A673 (cell line): ENCODE results near the gene IL6R. TPM values are rescaled to one million over a fixed set of nuclear protein-coding genes. Genes with fewer than 3 reads are reported as not detected.
"Not testable (repeated sequence)": the region's sequence is repeated elsewhere in the genome, so short reads cannot be mapped to it uniquely, and the experiment has no call there.

ENCODE experiments used
- BruUV-seq: library from RNA; stranded (reverse); fragments of 400-500 nt; replicated peaks from 2 replicates; lab custom pipeline; 2021; lab: Mats Ljungman, UMichigan
- CTCF ChIA-PET: fragments of 300-600 bp; sonication (Branson Sonifier 250); formaldehyde crosslinking; loops from one replicate; lab custom pipeline; 2022; ENCODE audit warnings: antibody characterized with exemption; lab: Charles Lee
- POLR2A ChIA-PET: fragments of 300-600 bp; sonication (Branson Sonifier 250); formaldehyde crosslinking; loops from one replicate; lab custom pipeline; 2022; ENCODE audit warnings: antibody characterized with exemption; ENCODE audit not compliant: low non-redundant PET; lab: Charles Lee
- DNase-seq: peaks from one replicate; pipeline ENCODE4 v3.0.0-alpha.2; 2015; ENCODE audit warnings: low spot score
- H3K27ac ChIP-seq: fragments of 200-600 bp; sonication (generic); 2 replicates; pipeline ENCODE4 v1.5.1; 2016; ENCODE audit warnings: mixed run types, low read depth, mild to moderate bottlenecking, mixed read lengths, antibody characterized with exemption, low read length; ENCODE audit not compliant: poor library complexity, severe bottlenecking
- H3K27me3 ChIP-seq: fragments of 200-600 bp; sonication (generic); replicated peaks from 2 replicates; pipeline ENCODE4 v1.6.1; 2017; ENCODE audit warnings: mixed run types, low read depth, mild to moderate bottlenecking, mixed read lengths, antibody characterized with exemption, low read length; ENCODE audit not compliant: insufficient read depth, poor library complexity
- H3K36me3 ChIP-seq: fragments of 200-600 bp; sonication (generic); 2 replicates; pipeline ENCODE4 v1.6.1; 2016; ENCODE audit warnings: mixed run types, mild to moderate bottlenecking, mixed read lengths, antibody characterized with exemption, low read length; ENCODE audit not compliant: insufficient read depth, poor library complexity, severe bottlenecking
- H3K4me1 ChIP-seq: fragments of 200-600 bp; sonication (generic); 2 replicates; pipeline ENCODE4 v1.6.1; 2017; ENCODE audit warnings: mixed run types, mild to moderate bottlenecking, mixed read lengths, antibody characterized with exemption, low read length; ENCODE audit not compliant: insufficient read depth, poor library complexity, severe bottlenecking
- H3K4me3 ChIP-seq: fragments of 200-600 bp; sonication (generic); 2 replicates; pipeline ENCODE4 v1.5.1; 2016; ENCODE audit warnings: low read depth, mixed run types, mild to moderate bottlenecking, mixed read lengths, low read length; ENCODE audit not compliant: poor library complexity, severe bottlenecking
- H3K9me3 ChIP-seq: fragments of 200-600 bp; sonication (generic); 2 replicates; pipeline ENCODE4 v1.6.1; 2016; ENCODE audit warnings: mixed run types, low read depth, mild to moderate bottlenecking, mixed read lengths, antibody characterized with exemption, low read length; ENCODE audit not compliant: poor library complexity, severe bottlenecking
- EZH2 ChIP-seq: fragments of 200-600 bp; sonication (generic); IDR thresholded peaks from 2 replicates; pipeline ENCODE4 v1.6.1; 2017; ENCODE audit warnings: borderline replicate concordance, low read depth, mild to moderate bottlenecking, mixed read lengths, antibody characterized with exemption, low read length; ENCODE audit not compliant: poor library complexity, severe bottlenecking
- intact Hi-C: fragments of 100-400 bp; cut with micrococcal nuclease; formaldehyde crosslinking; loops from one replicate; pipeline ENCODE4 v1.10.0; 2022; ENCODE audit not compliant: unreplicated experiment
- total RNA-seq: library from RNA; stranded (reverse); gene quantifications from 2 replicates; pipeline ENCODE4 v1.2.3, GENCODE V29; 2021
- TF ChIP-seq, protein P1 (sequence below): fragments of 300-800, 200-600 bp; sonication (generic); conservative IDR thresholded peaks from 2 replicates; pipeline ENCODE4 v1.5.1; 2017; ENCODE audit warnings: low read depth, mild to moderate bottlenecking, antibody characterized with exemption, low read length, moderate library complexity, mixed read lengths

The IL6R gene
- total RNA-seq, 1 experiment from 2014 or later: 1.9 TPM

DNA sequence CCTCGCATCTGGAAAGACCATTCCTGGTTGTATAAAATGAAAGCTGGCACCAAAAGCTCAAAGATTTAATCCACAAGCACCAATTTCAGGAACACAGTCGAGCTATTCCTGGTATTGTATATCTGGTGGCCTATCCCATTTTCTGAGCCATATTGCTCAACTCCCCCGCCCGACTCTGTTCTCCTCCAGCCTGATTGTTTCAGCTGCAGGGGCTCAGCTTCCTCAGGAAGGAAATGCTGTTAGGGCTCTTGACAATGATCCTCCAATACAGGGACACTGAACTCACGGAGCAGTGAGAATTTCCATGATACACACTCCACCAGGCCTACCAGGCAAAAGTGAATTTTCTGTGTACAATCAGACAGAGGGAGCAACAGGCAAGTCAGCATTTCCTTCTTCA, 80.0 kb downstream of the IL6R start:
- Histone ChIP-seq H3K4me1 (peaks cover 36% of the 10 kb centered on the region), H3K27ac (peak overlapping the region; percentile 62), H3K36me3 (no peaks in the 10 kb centered on the region), H3K4me3 (no peak overlapping the region), H3K27me3 (no peaks in the 10 kb centered on the region), H3K9me3 (no peaks in the 10 kb centered on the region)
- DNase-seq: peak; percentile 83
- TF ChIP-seq, protein P1, sequence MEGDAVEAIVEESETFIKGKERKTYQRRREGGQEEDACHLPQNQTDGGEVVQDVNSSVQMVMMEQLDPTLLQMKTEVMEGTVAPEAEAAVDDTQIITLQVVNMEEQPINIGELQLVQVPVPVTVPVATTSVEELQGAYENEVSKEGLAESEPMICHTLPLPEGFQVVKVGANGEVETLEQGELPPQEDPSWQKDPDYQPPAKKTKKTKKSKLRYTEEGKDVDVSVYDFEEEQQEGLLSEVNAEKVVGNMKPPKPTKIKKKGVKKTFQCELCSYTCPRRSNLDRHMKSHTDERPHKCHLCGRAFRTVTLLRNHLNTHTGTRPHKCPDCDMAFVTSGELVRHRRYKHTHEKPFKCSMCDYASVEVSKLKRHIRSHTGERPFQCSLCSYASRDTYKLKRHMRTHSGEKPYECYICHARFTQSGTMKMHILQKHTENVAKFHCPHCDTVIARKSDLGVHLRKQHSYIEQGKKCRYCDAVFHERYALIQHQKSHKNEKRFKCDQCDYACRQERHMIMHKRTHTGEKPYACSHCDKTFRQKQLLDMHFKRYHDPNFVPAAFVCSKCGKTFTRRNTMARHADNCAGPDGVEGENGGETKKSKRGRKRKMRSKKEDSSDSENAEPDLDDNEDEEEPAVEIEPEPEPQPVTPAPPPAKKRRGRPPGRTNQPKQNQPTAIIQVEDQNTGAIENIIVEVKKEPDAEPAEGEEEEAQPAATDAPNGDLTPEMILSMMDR: no peak
- no peak for TF ChIP-seq EZH2
- intact Hi-C loops: loop anchor here (2.0 to 10.0 kb wide), 2 partner anchors 62 to 390 kb away; partner anchors contain the start of gene KCNN3
- ChIA-PET POLR2A (no interaction called here), CTCF (interaction anchor here (1.3 kb wide), 1 partner anchor 62 kb away, joined by 5 read pairs; no protein-coding TSS in a partner anchor)
- BruUV-seq: no TSS peak

DNA sequence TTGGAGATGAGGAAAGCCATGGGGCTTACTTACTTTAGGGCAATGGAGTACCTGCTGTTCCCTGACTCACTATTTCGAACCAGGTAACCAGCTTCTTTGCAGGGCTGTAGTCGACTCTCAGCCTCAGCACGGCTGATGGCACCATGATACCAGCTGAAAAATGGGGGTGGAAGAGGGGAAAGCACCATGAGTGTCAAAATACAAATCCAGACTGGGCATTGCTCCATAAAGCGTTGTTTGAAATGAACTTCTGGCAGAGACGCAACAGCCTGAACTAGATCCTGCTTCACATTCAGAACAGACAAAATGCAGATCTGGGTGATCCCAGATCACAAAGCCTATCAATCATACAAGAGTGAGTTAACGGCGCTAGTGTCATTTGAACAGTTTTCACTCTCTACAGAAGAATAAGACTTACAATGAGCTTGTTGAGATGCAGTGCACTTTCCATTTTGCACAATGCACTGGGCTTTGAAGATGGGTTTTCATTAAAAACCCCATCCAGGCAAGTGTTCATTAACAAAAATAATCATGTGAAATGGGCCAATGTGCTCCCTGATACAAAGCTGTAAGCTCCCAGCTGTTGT, 80.9 kb downstream of the IL6R start:
- no peaks in the 10 kb centered on the region for H3K27me3 ChIP-seq
- ChIA-PET POLR2A (no interaction called here), CTCF (no interaction called here)
- H3K4me3 ChIP-seq: no peak overlapping the region
- H3K9me3 ChIP-seq: no peaks in the 10 kb centered on the region
- TF ChIP-seq EZH2: no peak
- TF ChIP-seq, protein P1: no peak
- no TSS peak for BruUV-seq
- intact Hi-C loops: loop anchor here (2.0 to 10.0 kb wide), 2 partner anchors 61 to 389 kb away; partner anchors contain the start of gene KCNN3
- no peak for DNase-seq
- H3K4me1 ChIP-seq: peaks cover 27% of the 10 kb centered on the region
- H3K36me3 ChIP-seq: no peaks in the 10 kb centered on the region
- peak overlapping the region; percentile 62 for H3K27ac ChIP-seq

GRCh38 chr1:154486756-154487155, 81.6 kb downstream of the IL6R start:
- H3K4me3 ChIP-seq, BruUV-seq, H3K36me3 ChIP-seq, DNase-seq, H3K27me3 ChIP-seq, H3K27ac ChIP-seq, POLR2A ChIA-PET, CTCF ChIA-PET, H3K9me3 ChIP-seq: not testable (repeated sequence)
- H3K4me1 ChIP-seq: peaks cover 20% of the 10 kb centered on the region
- intact Hi-C loops: loop anchor here (10.0 kb wide), 1 partner anchor 388 kb away; the partner anchor contains the start of gene KCNN3
